Measurements from ENCODE around the gene ACYP1.
"Not testable (repeated sequence)": the region's sequence is repeated elsewhere in the genome, so short reads cannot be mapped to it uniquely, and the experiment has no call there.

ACYP1 gene

DNA sequence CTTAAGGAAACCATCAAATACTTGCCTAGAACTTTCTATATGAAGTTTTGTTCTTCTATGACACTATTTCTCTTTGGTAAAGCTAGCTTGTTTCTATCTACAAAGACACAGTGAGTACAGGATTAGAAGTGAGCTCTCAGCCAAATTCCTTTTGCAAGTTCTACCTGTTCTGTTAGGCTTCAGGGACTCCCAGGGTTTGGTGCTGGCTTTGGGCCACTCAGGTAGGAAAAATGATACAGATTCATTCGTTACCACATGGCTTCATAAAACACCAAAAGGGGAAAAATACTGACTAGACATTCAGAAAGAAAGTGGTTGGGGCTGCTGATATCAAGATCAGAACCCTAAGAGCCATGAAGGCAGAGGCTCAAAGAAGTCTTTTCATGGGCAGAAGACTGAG is 19.4 kb upstream of the ACYP1 start:
- Mint-ChIP-seq H3K27me3 (ENCODE audit: low read depth) (no peaks in the 10 kb centered on the region), H3K27ac (no peak overlapping the region), H3K9me3 (no peaks in the 10 kb centered on the region), H3K4me3 (no peak overlapping the region), H3K4me1 (ENCODE audit: low read depth) (no peaks in the 10 kb centered on the region), H3K36me3 (ENCODE audit: low read depth) (peaks cover 28% of the 10 kb centered on the region)

DNA sequence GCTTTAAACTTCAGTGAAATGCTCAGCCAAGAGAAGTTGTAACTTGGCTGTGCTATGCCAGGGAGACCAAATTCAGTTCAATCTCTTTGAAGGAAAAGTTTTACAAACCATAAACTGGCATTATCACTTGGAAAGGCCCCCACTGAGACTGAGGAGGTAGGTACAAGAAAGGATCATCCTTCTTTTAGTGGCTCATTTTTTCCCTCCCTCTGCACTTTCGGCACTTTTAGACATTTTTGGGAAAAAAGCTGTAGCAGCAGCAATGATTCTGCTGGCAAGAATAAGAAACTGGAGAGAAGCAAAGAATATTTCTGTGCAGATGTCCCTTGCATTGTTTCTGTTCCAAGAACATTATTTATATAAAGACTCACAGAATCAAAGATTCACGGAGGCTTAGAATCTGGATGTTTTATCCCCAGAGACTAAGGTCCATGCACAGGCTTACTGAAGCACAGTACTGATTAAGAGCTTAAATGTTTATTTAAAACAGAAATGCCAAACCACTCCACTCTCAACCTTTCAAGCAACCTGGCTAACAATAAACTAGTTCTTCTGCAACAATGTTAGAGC is 17.9 kb upstream of the ACYP1 start:
- Mint-ChIP-seq H3K4me3 (no peak overlapping the region), H3K27me3 (ENCODE audit: low read depth) (no peaks in the 10 kb centered on the region), H3K27ac (no peak overlapping the region), H3K4me1 (ENCODE audit: low read depth) (no peaks in the 10 kb centered on the region), H3K36me3 (ENCODE audit: low read depth) (peaks cover 24% of the 10 kb centered on the region), H3K9me3 (no peaks in the 10 kb centered on the region)

DNA sequence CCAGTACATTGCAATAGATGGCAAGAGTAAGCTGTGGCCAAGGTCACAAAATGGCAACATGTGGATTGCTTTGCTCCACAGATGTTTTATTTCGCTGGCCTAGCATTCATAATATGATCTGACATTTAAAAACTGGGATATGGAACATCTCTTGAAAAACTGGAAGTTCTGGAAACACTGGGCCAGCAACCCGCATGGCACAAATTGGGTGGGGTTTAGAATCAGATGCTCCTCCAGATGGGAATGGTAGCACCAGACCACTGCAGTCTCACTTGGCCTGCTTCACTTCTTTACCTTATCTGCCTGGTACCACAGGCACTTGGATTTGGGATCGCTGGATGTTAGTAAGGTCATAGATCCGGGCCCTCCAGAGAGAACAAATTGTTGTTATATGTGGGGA is 15.7 kb upstream of the ACYP1 start:
- Mint-ChIP-seq H3K27ac (no peak overlapping the region), H3K27me3 (ENCODE audit: low read depth) (no peaks in the 10 kb centered on the region), H3K4me1 (ENCODE audit: low read depth) (peaks cover 2% of the 10 kb centered on the region), H3K9me3 (no peaks in the 10 kb centered on the region), H3K36me3 (ENCODE audit: low read depth) (peaks cover 16% of the 10 kb centered on the region), H3K4me3 (no peak overlapping the region)

DNA sequence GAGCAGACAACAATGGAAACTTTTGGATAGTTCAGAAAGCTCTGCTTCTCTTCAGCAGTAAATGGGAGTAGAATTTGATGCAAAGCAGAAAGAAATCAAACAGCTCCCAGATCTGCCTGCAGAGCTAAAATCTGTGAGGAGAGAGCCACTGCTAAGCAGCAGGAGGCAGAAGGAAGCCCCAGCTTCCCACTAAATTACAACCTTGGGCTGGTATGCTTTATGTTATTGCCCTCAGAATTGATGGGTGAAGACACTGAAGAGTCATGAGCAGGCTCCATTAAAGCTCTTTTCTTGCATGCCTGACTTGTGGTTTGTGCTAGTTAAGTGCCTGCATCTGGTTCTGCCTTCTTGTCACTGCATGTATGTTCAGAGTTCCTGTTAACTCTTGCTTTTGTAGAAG is 14.0 kb upstream of the ACYP1 start:
- Mint-ChIP-seq H3K36me3 (ENCODE audit: low read depth) (peaks cover 7% of the 10 kb centered on the region), H3K9me3 (no peaks in the 10 kb centered on the region), H3K27ac (no peak overlapping the region), H3K4me1 (ENCODE audit: low read depth) (peaks cover 2% of the 10 kb centered on the region), H3K4me3 (no peak overlapping the region), H3K27me3 (ENCODE audit: low read depth) (no peaks in the 10 kb centered on the region)

DNA sequence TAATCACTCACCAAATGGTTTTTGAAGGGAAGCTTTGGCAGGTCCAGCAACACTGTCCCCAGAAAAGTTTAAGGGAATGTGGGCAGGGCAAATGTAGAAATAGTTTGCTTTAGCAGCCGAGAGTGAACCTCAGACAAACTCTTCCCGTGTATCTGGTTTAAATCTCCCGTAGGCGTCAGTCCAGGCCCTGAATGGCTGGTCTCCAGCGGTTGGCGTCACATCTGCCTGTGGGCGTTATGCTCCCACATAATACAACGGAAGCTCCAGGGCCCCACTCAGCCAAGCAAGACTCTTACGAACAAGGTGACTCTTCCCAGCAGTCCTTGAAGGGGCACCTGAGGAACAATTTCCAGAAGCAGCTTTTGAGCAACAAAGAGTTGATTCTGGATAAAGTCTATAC is 6.6 kb upstream of the ACYP1 start:
- Mint-ChIP-seq H3K36me3 (ENCODE audit: low read depth) (no peaks in the 10 kb centered on the region), H3K27me3 (ENCODE audit: low read depth) (peaks cover 4% of the 10 kb centered on the region), H3K4me1 (ENCODE audit: low read depth) (peaks cover 4% of the 10 kb centered on the region), H3K9me3 (no peaks in the 10 kb centered on the region), H3K4me3 (peak overlapping the region; percentile 19), H3K27ac (no peak overlapping the region)

DNA sequence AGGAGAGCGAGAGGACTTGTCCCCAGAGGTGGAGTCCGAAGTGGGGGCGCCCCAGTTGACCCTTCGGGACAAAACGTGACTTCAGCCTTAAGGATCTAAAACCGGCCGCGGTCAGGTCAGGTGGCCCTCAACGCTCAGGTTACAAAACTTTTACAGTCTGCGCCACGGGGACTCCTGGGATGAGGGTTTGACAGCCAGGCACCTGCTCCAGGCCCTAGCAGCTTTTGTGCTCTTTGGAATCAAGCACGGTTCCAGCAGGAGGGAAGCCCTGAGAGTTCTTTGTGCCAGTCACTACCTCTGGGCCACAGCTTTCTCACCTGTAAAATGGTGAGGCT is 6.0 kb upstream of the ACYP1 start:
- Mint-ChIP-seq H3K36me3 (ENCODE audit: low read depth) (no peaks in the 10 kb centered on the region), H3K4me3 (no peak overlapping the region), H3K4me1 (ENCODE audit: low read depth) (peaks cover 4% of the 10 kb centered on the region), H3K9me3 (no peaks in the 10 kb centered on the region), H3K27ac (peak overlapping the region; percentile 37), H3K27me3 (ENCODE audit: low read depth) (peaks cover 4% of the 10 kb centered on the region)

DNA sequence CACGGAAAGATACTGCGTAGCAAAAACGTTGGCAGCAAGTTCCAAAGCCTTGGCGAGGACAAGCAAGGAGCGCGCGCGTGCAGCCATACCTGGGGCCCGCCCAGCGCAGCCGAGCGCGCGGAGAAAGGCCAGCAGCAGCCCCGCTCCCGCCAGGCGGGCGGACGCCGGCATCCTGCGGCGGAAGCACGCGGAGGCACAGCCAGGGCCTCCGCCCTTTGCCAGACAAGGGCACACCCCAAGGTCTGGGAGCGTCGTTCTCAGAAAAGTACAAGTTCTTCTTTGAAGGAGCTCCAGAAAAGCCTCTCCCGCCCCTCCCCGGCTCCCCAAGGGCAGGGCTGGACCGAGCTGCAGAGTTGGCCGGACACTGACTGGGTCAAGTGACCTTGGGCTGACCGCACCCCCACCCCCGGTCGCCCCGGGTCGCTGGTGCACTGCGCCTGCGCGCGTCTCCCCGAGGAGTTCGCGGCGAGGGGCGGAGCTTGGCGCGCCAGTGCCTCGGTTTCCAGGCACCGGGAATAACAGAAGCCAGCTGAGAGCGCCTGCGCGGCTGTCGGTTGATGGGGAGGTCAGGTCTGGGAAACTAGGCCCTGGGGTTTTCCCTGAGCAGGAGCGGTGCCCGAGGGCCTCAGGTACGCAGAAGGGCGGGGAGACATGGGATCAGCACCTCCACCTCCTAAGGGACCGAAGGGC is 5.4 kb upstream of the ACYP1 start, which contains the start of gene ZC2HC1C:
TSS of gene ZC2HC1C (plus strand) at position 521 of the 690 bp plus-strand sequence. CDS start 933 bp downstream, outside the sequence.
- peaks cover 4% of the 10 kb centered on the region for H3K4me1 Mint-ChIP-seq (ENCODE audit: low read depth)
- H3K36me3 Mint-ChIP-seq (ENCODE audit: low read depth), result no peaks in the 10 kb centered on the region
- peak within 1 kb of the TSS; percentile 37 for H3K27ac Mint-ChIP-seq
- peak within 1 kb of the TSS; percentile 19 for H3K4me3 Mint-ChIP-seq
- peaks cover 4% of the 10 kb centered on the region for H3K27me3 Mint-ChIP-seq (ENCODE audit: low read depth)
- no peaks in the 10 kb centered on the region for H3K9me3 Mint-ChIP-seq

DNA sequence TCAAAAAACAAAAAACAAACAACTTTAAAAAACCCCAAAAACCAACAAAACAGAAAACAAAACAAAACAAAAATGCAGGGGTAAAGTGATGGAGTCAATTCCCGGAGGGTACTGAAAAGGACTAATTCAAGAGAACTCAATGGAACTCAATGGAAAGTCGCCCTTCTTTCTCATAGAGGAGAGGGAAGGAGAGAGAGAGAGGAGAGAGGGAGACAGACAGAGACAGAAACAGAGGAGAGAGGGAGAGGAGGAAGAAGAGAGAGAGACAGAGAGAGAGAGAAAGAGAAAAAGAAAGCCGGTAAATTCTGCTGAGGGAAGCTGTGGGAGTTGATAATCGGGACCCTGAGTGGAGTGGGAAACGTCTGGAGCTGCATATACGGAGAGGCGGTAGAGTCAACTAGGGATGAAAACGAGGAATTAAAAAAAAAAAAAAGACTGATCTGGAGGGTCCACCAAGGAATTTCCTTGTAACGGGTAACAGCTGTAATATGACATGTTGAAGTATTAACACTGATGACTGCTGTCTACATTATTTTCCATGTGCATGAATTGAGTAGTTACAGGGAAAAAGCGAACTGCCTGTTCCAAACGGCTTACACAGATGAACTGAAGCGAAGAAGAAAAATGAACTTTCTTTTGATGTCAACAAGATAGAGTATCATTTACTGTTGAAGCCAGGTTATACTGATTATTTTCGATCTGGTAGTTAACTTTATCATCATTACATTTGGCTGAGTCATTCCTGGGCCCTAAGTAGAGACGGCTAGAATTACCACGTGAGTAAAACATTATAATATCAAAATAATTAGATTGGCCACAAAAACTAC is 4.7 kb upstream of the ACYP1 start:
- peaks cover 1% of the 10 kb centered on the region for H3K36me3 Mint-ChIP-seq (ENCODE audit: low read depth)
- no peaks in the 10 kb centered on the region for H3K9me3 Mint-ChIP-seq
- peaks cover 4% of the 10 kb centered on the region for H3K27me3 Mint-ChIP-seq (ENCODE audit: low read depth)
- no peak overlapping the region for H3K27ac Mint-ChIP-seq
- peaks cover 7% of the 10 kb centered on the region for H3K4me1 Mint-ChIP-seq (ENCODE audit: low read depth)
- no peak overlapping the region for H3K4me3 Mint-ChIP-seq

DNA sequence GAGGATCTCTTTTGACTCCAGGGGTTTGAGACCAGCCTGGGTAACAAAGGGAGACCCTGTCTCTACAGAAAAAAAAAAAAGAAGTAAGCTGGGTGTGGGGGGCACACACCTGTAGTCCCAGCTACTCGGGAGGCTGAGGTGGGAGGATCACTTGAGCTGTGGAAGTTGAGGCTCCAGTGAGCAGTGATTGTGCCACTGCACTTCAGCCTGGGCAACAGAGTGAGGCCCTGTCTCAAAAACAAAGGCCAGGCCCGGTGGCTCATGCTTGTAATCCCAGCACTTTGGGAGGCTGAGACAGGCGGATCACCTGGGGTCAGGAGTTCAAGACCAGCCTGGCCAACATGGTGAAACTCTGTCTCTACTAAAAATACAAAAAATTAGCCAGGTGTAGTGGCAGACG is 3.9 kb upstream of the ACYP1 start:
- H3K4me1 Mint-ChIP-seq (ENCODE audit: low read depth), result peaks cover 14% of the 10 kb centered on the region

DNA sequence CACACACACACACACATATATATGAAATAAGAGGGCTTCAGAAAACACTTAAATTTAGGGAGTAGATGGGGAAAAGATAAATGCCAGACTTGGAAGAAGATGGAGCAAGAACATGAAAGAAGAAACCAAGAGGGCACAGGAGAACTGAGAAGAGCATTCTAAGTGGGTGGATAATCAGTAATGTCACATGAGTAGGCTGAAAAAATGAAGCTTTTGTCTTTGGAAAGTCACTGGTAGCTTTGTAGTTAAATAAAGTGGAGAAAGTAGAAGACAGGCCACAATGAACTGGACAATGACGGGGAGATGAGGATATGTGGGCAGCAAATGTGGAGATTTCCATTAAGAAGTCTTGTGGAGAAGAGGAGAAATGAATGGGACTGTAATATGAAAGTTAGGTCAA is 3.4 kb upstream of the ACYP1 start:
- Mint-ChIP-seq H3K4me3 (no peak overlapping the region), H3K4me1 (ENCODE audit: low read depth) (peaks cover 16% of the 10 kb centered on the region), H3K27ac (no peak overlapping the region), H3K36me3 (ENCODE audit: low read depth) (peaks cover 1% of the 10 kb centered on the region), H3K9me3 (no peaks in the 10 kb centered on the region), H3K27me3 (ENCODE audit: low read depth) (peaks cover 4% of the 10 kb centered on the region)

More for the DNA sequence above, 3.9 kb upstream of the ACYP1 start:
- not testable (repeated sequence) for H3K27ac Mint-ChIP-seq; H3K4me3 Mint-ChIP-seq; H3K9me3 Mint-ChIP-seq; H3K36me3 Mint-ChIP-seq (ENCODE audit: low read depth); H3K27me3 Mint-ChIP-seq (ENCODE audit: low read depth)

DNA sequence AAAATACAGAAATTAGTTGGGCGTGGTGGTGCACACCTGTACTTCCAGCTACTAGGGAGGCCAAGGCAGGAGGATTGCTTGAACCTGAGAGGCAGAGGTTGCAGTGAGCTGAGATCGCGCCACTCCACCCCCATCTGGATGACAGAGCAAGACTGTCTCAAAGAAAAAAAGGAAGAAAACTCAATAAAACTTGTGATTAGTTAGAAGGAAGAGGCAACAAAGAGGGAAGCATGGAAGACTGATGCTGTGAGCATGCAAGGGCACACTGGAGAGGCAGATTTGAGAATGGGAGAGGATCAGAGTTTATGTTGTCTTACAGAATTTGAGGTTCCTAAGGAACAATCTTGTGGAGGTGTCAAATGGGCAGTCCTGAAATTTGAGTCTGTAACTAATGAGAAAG is 2.9 kb upstream of the ACYP1 start:
- Mint-ChIP-seq H3K4me1 (ENCODE audit: low read depth) (peaks cover 16% of the 10 kb centered on the region), H3K27me3 (ENCODE audit: low read depth) (peaks cover 4% of the 10 kb centered on the region), H3K36me3 (ENCODE audit: low read depth) (peaks cover 2% of the 10 kb centered on the region), H3K9me3 (no peaks in the 10 kb centered on the region), H3K27ac (no peak overlapping the region), H3K4me3 (no peak overlapping the region)

DNA sequence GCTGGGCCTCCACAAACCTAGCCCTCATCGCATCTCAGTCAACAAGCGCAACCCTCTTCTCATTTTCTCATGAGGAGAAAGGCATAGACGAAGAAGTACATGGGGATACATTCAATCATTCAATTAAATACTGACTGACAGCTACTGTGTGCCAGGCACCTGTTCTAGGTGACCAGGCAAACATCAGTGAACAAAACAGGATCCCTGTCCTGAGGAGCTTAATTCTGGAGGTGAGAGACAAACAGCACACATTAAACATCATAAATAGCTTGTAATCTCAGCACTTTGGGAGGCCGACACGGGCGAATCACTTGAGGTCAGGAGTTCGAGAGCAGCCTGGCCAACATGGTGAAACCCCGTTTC is 362 bp upstream of the ACYP1 start:
- H3K4me3 Mint-ChIP-seq, result peak overlapping the region; percentile 99
- no peaks in the 10 kb centered on the region for H3K27me3 Mint-ChIP-seq (ENCODE audit: low read depth)
- H3K27ac Mint-ChIP-seq, result peak overlapping the region; percentile 94
- no peaks in the 10 kb centered on the region for H3K9me3 Mint-ChIP-seq
- peaks cover 21% of the 10 kb centered on the region for H3K4me1 Mint-ChIP-seq (ENCODE audit: low read depth)
- H3K36me3 Mint-ChIP-seq (ENCODE audit: low read depth), result peaks cover 21% of the 10 kb centered on the region

DNA sequence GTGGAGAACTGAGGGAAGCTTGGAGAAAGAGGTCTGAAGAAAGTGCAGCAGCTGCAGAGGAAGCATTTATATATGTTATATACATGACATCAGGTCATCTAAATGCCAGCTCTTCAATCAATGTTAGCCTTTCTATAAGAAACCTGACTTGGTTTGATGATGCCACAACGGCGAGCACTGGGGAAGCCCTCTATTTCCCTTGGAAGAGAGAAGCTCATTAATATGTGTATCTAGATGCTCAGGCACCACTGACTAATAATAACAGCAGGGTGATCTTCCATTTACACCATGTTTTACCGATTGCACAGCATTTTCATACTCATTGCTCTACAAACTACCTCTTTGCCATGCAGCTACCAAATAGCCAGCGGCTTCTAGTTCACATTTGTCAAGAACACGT is 811 bp downstream of the ACYP1 start:
- Mint-ChIP-seq H3K4me1 (ENCODE audit: low read depth) (peaks cover 21% of the 10 kb centered on the region), H3K9me3 (no peaks in the 10 kb centered on the region), H3K27me3 (ENCODE audit: low read depth) (no peaks in the 10 kb centered on the region), H3K36me3 (ENCODE audit: low read depth) (peaks cover 24% of the 10 kb centered on the region), H3K27ac (peak overlapping the region; percentile 94), H3K4me3 (peak overlapping the region; percentile 99)

DNA sequence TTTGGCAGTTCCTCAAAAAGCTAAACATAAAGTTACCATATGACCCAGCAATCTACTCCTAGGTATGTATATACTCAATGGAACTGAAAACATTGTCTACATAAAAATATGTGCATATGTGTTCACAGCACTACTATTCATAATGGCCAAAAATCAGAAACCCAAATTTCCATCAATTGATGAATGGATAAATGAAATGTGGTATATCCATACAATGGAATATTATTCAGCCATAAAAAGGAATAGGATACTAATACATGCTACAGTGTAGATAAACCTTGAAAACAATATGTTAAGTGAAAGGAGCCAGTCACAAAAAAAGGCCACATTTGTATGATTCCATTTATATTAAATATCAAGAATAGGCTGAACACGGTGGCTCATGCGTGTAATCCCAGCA is 3.4 kb downstream of the ACYP1 start:
- Mint-ChIP-seq H3K9me3 (no peaks in the 10 kb centered on the region), H3K4me3 (no peak overlapping the region), H3K27me3 (ENCODE audit: low read depth) (no peaks in the 10 kb centered on the region), H3K27ac (no peak overlapping the region), H3K4me1 (ENCODE audit: low read depth) (peaks cover 22% of the 10 kb centered on the region), H3K36me3 (ENCODE audit: low read depth) (peaks cover 35% of the 10 kb centered on the region)

DNA sequence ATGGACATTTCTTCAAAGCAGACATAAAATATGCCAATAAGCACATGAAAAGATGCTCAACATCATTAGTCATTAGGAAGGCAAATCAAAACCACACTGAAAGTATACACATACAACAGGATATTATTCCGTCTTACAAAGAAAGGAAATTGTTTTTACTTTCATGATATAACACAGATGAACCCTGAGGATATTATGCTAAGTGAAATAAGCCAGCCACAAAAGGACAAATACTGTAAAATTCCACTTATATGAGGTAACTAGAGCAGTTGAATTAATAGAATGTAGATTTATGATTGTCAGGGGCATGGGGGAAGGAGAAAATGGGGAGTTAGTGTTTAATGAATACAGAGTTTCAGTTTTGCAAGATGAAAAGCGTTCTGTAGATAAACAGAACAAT is 4.2 kb downstream of the ACYP1 start:
- Mint-ChIP-seq H3K4me3 (no peak overlapping the region), H3K4me1 (ENCODE audit: low read depth) (peaks cover 22% of the 10 kb centered on the region), H3K27ac (no peak overlapping the region), H3K9me3 (no peaks in the 10 kb centered on the region), H3K36me3 (ENCODE audit: low read depth) (peaks cover 36% of the 10 kb centered on the region), H3K27me3 (ENCODE audit: low read depth) (no peaks in the 10 kb centered on the region)
